WTC11 (cell line): ENCODE data around the gene DTNB. TPM values are rescaled to one million over a fixed set of nuclear protein-coding genes. Genes with fewer than 3 reads are reported as not detected.

ENCODE experiments used
- ATAC-seq: fragments of 200-7000 bp; cut with Tn5 transposase; 2 replicates; pipeline ENCODE4 v1.10.0; 2021; ENCODE audit warnings: mild to moderate bottlenecking, moderate library complexity
- CTCF ChIA-PET: fragments of 300-600 bp; sonication (Branson Sonifier 250); formaldehyde crosslinking; loops from one replicate; lab custom pipeline; 2021; ENCODE audit warnings: antibody characterized with exemption; lab: Charles Lee
- POLR2A ChIA-PET: fragments of 350-600 bp; sonication (Branson Sonifier 250); formaldehyde crosslinking; loops from one replicate; lab custom pipeline; 2021; ENCODE audit warnings: antibody characterized with exemption; lab: Charles Lee
- DNase-seq: peaks from one replicate; pipeline ENCODE4 v3.0.0; 2021; ENCODE audit warnings: low spot score
- H3K27ac Mint-ChIP-seq: 2 replicates; pipeline ENCODE4 v1.8.0; 2021; ENCODE audit warnings: mixed read lengths
- H3K27me3 Mint-ChIP-seq: 2 replicates; pipeline ENCODE4 v1.8.0; 2021; ENCODE audit warnings: low read depth, mild to moderate bottlenecking, moderate library complexity, mixed read lengths
- H3K36me3 Mint-ChIP-seq: 2 replicates; pipeline ENCODE4 v1.8.0; 2021; ENCODE audit warnings: mixed read lengths
- H3K4me1 Mint-ChIP-seq: 2 replicates; pipeline ENCODE4 v1.8.0; 2022; ENCODE audit warnings: mixed read lengths
- H3K4me3 Mint-ChIP-seq: 2 replicates; pipeline ENCODE4 v1.8.0; 2021; ENCODE audit warnings: mild to moderate bottlenecking, moderate library complexity, mixed read lengths
- H3K9me3 Mint-ChIP-seq: 2 replicates; pipeline ENCODE4 v1.8.0; 2021; ENCODE audit warnings: mixed read lengths
- ARID4B ChIP-seq: sonication (generic); formaldehyde crosslinking; IDR thresholded peaks from 2 replicates; pipeline ENCODE4 v1.8.0; 2023; ENCODE audit warnings: missing genetic modification reagents, mild to moderate bottlenecking, borderline replicate concordance
- CDX4 ChIP-seq: fragments of 250-450 bp; sonication (Bioruptor Pico); IDR thresholded peaks from 2 replicates; pipeline ENCODE4 v1.9.0; 2021; ENCODE audit warnings: moderate library complexity, mild to moderate bottlenecking, inconsistent platforms, borderline replicate concordance
- ERG ChIP-seq: fragments of 250-450 bp; sonication (Bioruptor Pico); IDR thresholded peaks from 2 replicates; pipeline ENCODE4 v1.8.0; 2021; ENCODE audit warnings: mild to moderate bottlenecking
- ESRRA ChIP-seq: sonication (generic); formaldehyde crosslinking; IDR thresholded peaks from 2 replicates; pipeline ENCODE4 v1.8.1; 2022; ENCODE audit warnings: mild to moderate bottlenecking, missing genetic modification reagents, borderline replicate concordance
- FOXJ3 ChIP-seq: sonication (generic); formaldehyde crosslinking; IDR thresholded peaks from 2 replicates; pipeline ENCODE4 v1.9.0; 2021; ENCODE audit warnings: missing genetic modification reagents, mild to moderate bottlenecking, borderline replicate concordance
- FOXK1 ChIP-seq: sonication (generic); formaldehyde crosslinking; IDR thresholded peaks from 2 replicates; pipeline ENCODE4 v1.8.0; 2022; ENCODE audit warnings: mild to moderate bottlenecking, moderate library complexity, missing genetic modification reagents
- FOXP4 ChIP-seq: sonication (generic); formaldehyde crosslinking; IDR thresholded peaks from 2 replicates; pipeline ENCODE4 v1.8.0; 2022; ENCODE audit warnings: mild to moderate bottlenecking, missing genetic modification reagents
- HMGXB4 ChIP-seq: sonication (generic); formaldehyde crosslinking; IDR thresholded peaks from 2 replicates; pipeline ENCODE4 v1.8.1; 2023; ENCODE audit warnings: mild to moderate bottlenecking, moderate library complexity, missing genetic modification reagents
- IRF2 ChIP-seq: sonication (generic); formaldehyde crosslinking; IDR thresholded peaks from 2 replicates; pipeline ENCODE4 v1.8.0; 2022; ENCODE audit warnings: low read depth, missing genetic modification reagents, borderline replicate concordance
- JAZF1 ChIP-seq: fragments of 250-450 bp; sonication (Bioruptor Pico); IDR thresholded peaks from 2 replicates; pipeline ENCODE4 v1.9.0; 2021; ENCODE audit warnings: moderate library complexity, mild to moderate bottlenecking, inconsistent platforms
- NFYB ChIP-seq: sonication (generic); formaldehyde crosslinking; conservative IDR thresholded peaks from 2 replicates; pipeline ENCODE4 v1.8.0; 2022; ENCODE audit warnings: low read depth, missing genetic modification reagents
- NR3C1 ChIP-seq: sonication (generic); formaldehyde crosslinking; conservative IDR thresholded peaks from 2 replicates; pipeline ENCODE4 v1.8.1; 2023; ENCODE audit warnings: low read depth, mild to moderate bottlenecking, missing genetic modification reagents
- OVOL2 ChIP-seq: fragments of 250-450 bp; sonication (Bioruptor Pico); IDR thresholded peaks from 2 replicates; pipeline ENCODE4 v1.9.0; 2021; ENCODE audit warnings: mild to moderate bottlenecking, borderline replicate concordance
- RORB ChIP-seq: fragments of 250-450 bp; sonication (Bioruptor Pico); IDR thresholded peaks from 2 replicates; pipeline ENCODE4 v1.9.0; 2021; ENCODE audit warnings: mild to moderate bottlenecking
- ZBTB43 ChIP-seq: sonication (generic); formaldehyde crosslinking; IDR thresholded peaks from 2 replicates; pipeline ENCODE4 v1.8.1; 2023; ENCODE audit warnings: mild to moderate bottlenecking, missing genetic modification reagents
- ZNF138 ChIP-seq: sonication (generic); formaldehyde crosslinking; conservative IDR thresholded peaks from 2 replicates; pipeline ENCODE4 v1.8.1; 2022; ENCODE audit warnings: mild to moderate bottlenecking, moderate library complexity, missing genetic modification reagents
- ZNF219 ChIP-seq: sonication (generic); formaldehyde crosslinking; IDR thresholded peaks from 2 replicates; pipeline ENCODE4 v1.8.0; 2023; ENCODE audit warnings: missing genetic modification reagents, mild to moderate bottlenecking, borderline replicate concordance
- ZNF281 ChIP-seq: sonication (generic); formaldehyde crosslinking; IDR thresholded peaks from 2 replicates; pipeline ENCODE4 v1.8.0; 2023; ENCODE audit warnings: mild to moderate bottlenecking, missing genetic modification reagents
- total RNA-seq: library from RNA; stranded (reverse); gene quantifications from 3 replicates; pipeline ENCODE4 v1.2.3, GENCODE V29; 2021

The DTNB gene
- total RNA-seq, 1 experiment from 2014 or later, result 39.9 TPM

- no peaks in the 10 kb centered on the region for H3K27me3 Mint-ChIP-seq
- no peak overlapping the region for H3K27ac Mint-ChIP-seq
- POLR2A ChIA-PET, result no interaction called here
- peaks cover 16% of the 10 kb centered on the region for H3K4me1 Mint-ChIP-seq
- ATAC-seq (no peak), DNase-seq (no peak)
- H3K4me3 Mint-ChIP-seq, result no peak overlapping the region
- H3K36me3 Mint-ChIP-seq, result peaks cover 4% of the 10 kb centered on the region; the same call in 1 of the 2 replicates
- CTCF ChIA-PET, result interaction anchor here (1.7 to 2.6 kb wide), 2 partner anchors 8 to 50 kb away, joined by 9 to 21 read pairs; no protein-coding TSS in a partner anchor
- no peak for TF ChIP-seq NFYB (CRISPR knock-in tag)
- no peak for TF ChIP-seq ZNF219 (CRISPR knock-in tag)
- TF ChIP-seq RORB (CRISPR knock-in tag), result no peak
- no peak for TF ChIP-seq ZBTB43 (CRISPR knock-in tag)
- TF ChIP-seq CDX4 (CRISPR knock-in tag), result no peak
- TF ChIP-seq ERG, result no peak
- no peak for TF ChIP-seq IRF2 (CRISPR knock-in tag)
- TF ChIP-seq FOXJ3 (CRISPR knock-in tag), result no peak
- TF ChIP-seq ARID4B (CRISPR knock-in tag), result no peak
- TF ChIP-seq JAZF1 (CRISPR knock-in tag), result no peak
- no peak for TF ChIP-seq OVOL2
- no peak for TF ChIP-seq ESRRA (CRISPR knock-in tag)
- no peak for TF ChIP-seq HMGXB4 (CRISPR knock-in tag)
- TF ChIP-seq ZNF138 (CRISPR knock-in tag), result no peak
- TF ChIP-seq, all 79 proteins: peak for 0
- 0 out of 2 replicates have a peak, but pooled peaks cover 3% of the 10 kb centered on the region for H3K9me3 Mint-ChIP-seq
These were observed 58.7 kb downstream of the DTNB start for GRCh38 chr2:25614711-25615110.

GRCh38 chr2:25608718-25609117, 64.7 kb downstream of the DTNB start:
- POLR2A ChIA-PET, result interaction anchor here (0.6 to 0.7 kb wide), 3 partner anchors 83 to 356 kb away, joined by 3 to 6 read pairs (median 4); no protein-coding TSS in a partner anchor
- CTCF ChIA-PET, result interaction anchor here (0.6 to 3.8 kb wide), 6 partner anchors 18 to 1590 kb away, joined by 3 to 90 read pairs (median 6); no protein-coding TSS in a partner anchor
- no peak for TF ChIP-seq ZNF281
- no peak for TF ChIP-seq FOXK1 (CRISPR knock-in tag)
- no peak for TF ChIP-seq NR3C1 (CRISPR knock-in tag)
- TF ChIP-seq ZNF219 (CRISPR knock-in tag), result no peak
- TF ChIP-seq RORB (CRISPR knock-in tag), result no peak
- no peak for TF ChIP-seq FOXP4 (CRISPR knock-in tag)

More at GRCh38 chr2:25608718-25609117, 64.7 kb downstream of the DTNB start:
- H3K4me1 Mint-ChIP-seq, result no peaks in the 10 kb centered on the region; the same call in 1 of the 2 replicates
- H3K36me3 Mint-ChIP-seq, result no peaks in the 10 kb centered on the region
- no peaks in the 10 kb centered on the region for H3K9me3 Mint-ChIP-seq
- H3K27ac Mint-ChIP-seq, result no peak overlapping the region
- DNase-seq (no peak), ATAC-seq (no peak)
- no peak overlapping the region for H3K4me3 Mint-ChIP-seq
- H3K27me3 Mint-ChIP-seq, result no peaks in the 10 kb centered on the region
